ENCODE data around the gene KLK12. TPM values are rescaled to one million over a fixed set of nuclear protein-coding genes. Genes with fewer than 3 reads are reported as not detected.

KLK12 gene
- total RNA-seq, 1 donor: not detected

DNA sequence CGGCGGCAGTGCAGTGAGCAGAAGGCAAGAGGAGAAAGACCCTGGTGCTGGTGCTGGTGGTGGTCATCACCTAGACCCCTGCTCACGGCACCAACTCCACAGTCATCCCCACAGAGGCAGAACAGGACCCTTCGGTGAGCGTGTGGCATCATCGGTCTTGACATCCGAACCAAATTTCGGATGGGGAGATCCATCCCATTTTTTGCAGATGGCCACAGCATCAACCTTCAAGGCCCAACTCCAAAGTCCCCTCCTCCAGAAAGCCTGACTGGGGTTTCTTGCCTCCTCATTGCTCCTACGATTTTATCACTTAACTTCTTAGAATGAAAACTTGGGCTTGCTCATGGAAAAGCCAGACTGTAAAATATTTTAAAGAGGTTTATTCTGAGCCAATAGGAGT lies 8.7 kb upstream of the KLK12 start:
- Histone ChIP-seq H3K4me1 (ENCODE audit: insufficient read depth, low read length) (no peaks in the 10 kb centered on the region), H3K27me3 (ENCODE audit: insufficient read depth, low read length) (peaks cover 7% of the 10 kb centered on the region), H3K27ac (ENCODE audit: low read depth, low read length) (no peak overlapping the region), H3K36me3 (ENCODE audit: insufficient read depth, low read length) (no peaks in the 10 kb centered on the region), H3K9me3 (ENCODE audit: low read depth, low read length) (no peaks in the 10 kb centered on the region), H3K4me3 (ENCODE audit: insufficient read depth, low read length) (no peak overlapping the region), H3K79me2 (ENCODE audit: insufficient read depth, low read length) (no peaks in the 10 kb centered on the region), H4K20me1 (ENCODE audit: insufficient read depth, low read length) (no peaks in the 10 kb centered on the region), H2AFZ (ENCODE audit: low read length) (no peak overlapping the region), H3K4me2 (ENCODE audit: insufficient read depth, low read length) (no peak overlapping the region)
- DNase-seq (ENCODE audit: insufficient read length, low spot score, missing footprints): peak; percentile 32
- TF ChIP-seq, protein P1, sequence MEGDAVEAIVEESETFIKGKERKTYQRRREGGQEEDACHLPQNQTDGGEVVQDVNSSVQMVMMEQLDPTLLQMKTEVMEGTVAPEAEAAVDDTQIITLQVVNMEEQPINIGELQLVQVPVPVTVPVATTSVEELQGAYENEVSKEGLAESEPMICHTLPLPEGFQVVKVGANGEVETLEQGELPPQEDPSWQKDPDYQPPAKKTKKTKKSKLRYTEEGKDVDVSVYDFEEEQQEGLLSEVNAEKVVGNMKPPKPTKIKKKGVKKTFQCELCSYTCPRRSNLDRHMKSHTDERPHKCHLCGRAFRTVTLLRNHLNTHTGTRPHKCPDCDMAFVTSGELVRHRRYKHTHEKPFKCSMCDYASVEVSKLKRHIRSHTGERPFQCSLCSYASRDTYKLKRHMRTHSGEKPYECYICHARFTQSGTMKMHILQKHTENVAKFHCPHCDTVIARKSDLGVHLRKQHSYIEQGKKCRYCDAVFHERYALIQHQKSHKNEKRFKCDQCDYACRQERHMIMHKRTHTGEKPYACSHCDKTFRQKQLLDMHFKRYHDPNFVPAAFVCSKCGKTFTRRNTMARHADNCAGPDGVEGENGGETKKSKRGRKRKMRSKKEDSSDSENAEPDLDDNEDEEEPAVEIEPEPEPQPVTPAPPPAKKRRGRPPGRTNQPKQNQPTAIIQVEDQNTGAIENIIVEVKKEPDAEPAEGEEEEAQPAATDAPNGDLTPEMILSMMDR (IDR thresholded peaks at IDR 0.05; ENCODE audit: extremely low read depth, low read depth, low read length): no peak

- Histone ChIP-seq H3K36me3 (ENCODE audit: insufficient read depth, low read length) (no peaks in the 10 kb centered on the region), H3K4me1 (ENCODE audit: insufficient read depth, low read length) (no peaks in the 10 kb centered on the region), H3K4me3 (ENCODE audit: insufficient read depth, low read length) (no peak overlapping the region), H2AFZ (ENCODE audit: low read length) (no peak overlapping the region), H3K4me2 (ENCODE audit: insufficient read depth, low read length) (no peak overlapping the region), H3K27ac (ENCODE audit: low read depth, low read length) (no peak overlapping the region), H3K27me3 (ENCODE audit: insufficient read depth, low read length) (no peaks in the 10 kb centered on the region), H3K79me2 (ENCODE audit: insufficient read depth, low read length) (no peaks in the 10 kb centered on the region), H3K9me3 (ENCODE audit: low read depth, low read length) (no peaks in the 10 kb centered on the region), H4K20me1 (ENCODE audit: insufficient read depth, low read length) (no peaks in the 10 kb centered on the region)
- TF ChIP-seq, protein P1 (IDR thresholded peaks at IDR 0.05; ENCODE audit: extremely low read depth, low read depth, low read length): no peak
- no peak for DNase-seq (ENCODE audit: insufficient read length, low spot score, missing footprints)
Measured at GRCh38 chr19:51040151-51040550, 5.3 kb upstream of the KLK12 start.

DNA sequence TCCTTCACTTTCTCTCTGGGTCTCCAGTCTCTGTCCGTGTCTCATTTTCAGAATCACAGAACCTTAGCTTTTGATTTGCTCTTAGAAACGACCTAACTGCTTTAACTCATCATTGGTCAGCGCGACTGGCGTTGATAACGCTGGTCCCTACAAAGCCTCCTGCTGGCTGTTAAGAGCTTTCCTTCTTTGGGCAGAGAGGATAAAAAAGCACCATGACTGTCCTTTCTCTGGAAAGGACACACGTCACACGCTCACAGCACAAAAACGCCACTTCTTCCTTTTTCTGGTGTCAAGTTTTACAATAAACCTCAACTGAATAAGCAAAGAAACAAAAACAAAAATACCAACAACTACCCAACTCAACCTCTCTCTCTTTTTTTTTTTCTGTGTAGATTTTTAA lies 1.7 kb upstream of the KLK12 start:
- DNase-seq (ENCODE audit: insufficient read length, low spot score, missing footprints): no peak
- no peak overlapping the region for H2AFZ ChIP-seq (ENCODE audit: low read length)
- no peaks in the 10 kb centered on the region for H3K27me3 ChIP-seq (ENCODE audit: insufficient read depth, low read length)
- H3K36me3 ChIP-seq (ENCODE audit: insufficient read depth, low read length): no peaks in the 10 kb centered on the region
- H3K4me2 ChIP-seq (ENCODE audit: insufficient read depth, low read length): no peak overlapping the region
- no peaks in the 10 kb centered on the region for H3K79me2 ChIP-seq (ENCODE audit: insufficient read depth, low read length)
- H3K9me3 ChIP-seq (ENCODE audit: low read depth, low read length): no peaks in the 10 kb centered on the region
- no peaks in the 10 kb centered on the region for H4K20me1 ChIP-seq (ENCODE audit: insufficient read depth, low read length)
- H3K27ac ChIP-seq (ENCODE audit: low read depth, low read length): no peak overlapping the region
- no peaks in the 10 kb centered on the region for H3K4me1 ChIP-seq (ENCODE audit: insufficient read depth, low read length)
- TF ChIP-seq, protein P1 (IDR thresholded peaks at IDR 0.05; ENCODE audit: extremely low read depth, low read depth, low read length): no peak
- no peak overlapping the region for H3K4me3 ChIP-seq (ENCODE audit: insufficient read depth, low read length)

- no peak overlapping the region for H3K4me3 ChIP-seq (ENCODE audit: insufficient read depth, low read length)
- peaks cover 10% of the 10 kb centered on the region for H3K27me3 ChIP-seq (ENCODE audit: insufficient read depth, low read length)
- H3K9me3 ChIP-seq (ENCODE audit: low read depth, low read length): no peaks in the 10 kb centered on the region
- H3K79me2 ChIP-seq (ENCODE audit: insufficient read depth, low read length): no peaks in the 10 kb centered on the region
- H3K4me2 ChIP-seq (ENCODE audit: insufficient read depth, low read length): no peak overlapping the region
- no peaks in the 10 kb centered on the region for H3K4me1 ChIP-seq (ENCODE audit: insufficient read depth, low read length)
- TF ChIP-seq, protein P1 (IDR thresholded peaks at IDR 0.05; ENCODE audit: extremely low read depth, low read depth, low read length): no peak
- H4K20me1 ChIP-seq (ENCODE audit: insufficient read depth, low read length): no peaks in the 10 kb centered on the region
- no peak overlapping the region for H3K27ac ChIP-seq (ENCODE audit: low read depth, low read length)
- no peaks in the 10 kb centered on the region for H3K36me3 ChIP-seq (ENCODE audit: insufficient read depth, low read length)
- DNase-seq (ENCODE audit: insufficient read length, low spot score, missing footprints): peak; percentile 23
- H2AFZ ChIP-seq (ENCODE audit: low read length): no peak overlapping the region
Measured at GRCh38 chr19:51031880-51032225, 2.9 kb downstream of the KLK12 start.

Data from osteoblast (primary cell).